Stimulated activated naive CD8-positive, alpha-beta T cell treated with anti-CD3 and anti-CD28 coated beads, Interleukin-15, Interleukin-2, amounts not matched to agents 100 ng/mL and 50 ng/mL, for 24 hours (primary cell): Measurements from ENCODE around the gene PTGR2.
"Not testable (repeated sequence)": the region's sequence is repeated elsewhere in the genome, so short reads cannot be mapped to it uniquely, and the experiment has no call there.

Source experiments
- H3K27ac Mint-ChIP-seq: one replicate; pipeline ENCODE4 v1.8.0; 2021; ENCODE audit warnings: mild to moderate bottlenecking, mixed read lengths
- H3K27me3 Mint-ChIP-seq: one replicate; pipeline ENCODE4 v1.8.0; 2021; ENCODE audit warnings: mixed read lengths
- H3K36me3 Mint-ChIP-seq: one replicate; pipeline ENCODE4 v1.8.0; 2021; ENCODE audit warnings: low read depth, mixed read lengths
- H3K4me1 Mint-ChIP-seq: one replicate; pipeline ENCODE4 v1.8.0; 2021; ENCODE audit warnings: low read depth, mixed read lengths
- H3K4me3 Mint-ChIP-seq: one replicate; pipeline ENCODE4 v1.8.0; 2021; ENCODE audit warnings: mild to moderate bottlenecking, mixed read lengths
- H3K9me3 Mint-ChIP-seq: one replicate; pipeline ENCODE4 v1.8.0; 2021; ENCODE audit warnings: mixed read lengths

The PTGR2 gene

DNA sequence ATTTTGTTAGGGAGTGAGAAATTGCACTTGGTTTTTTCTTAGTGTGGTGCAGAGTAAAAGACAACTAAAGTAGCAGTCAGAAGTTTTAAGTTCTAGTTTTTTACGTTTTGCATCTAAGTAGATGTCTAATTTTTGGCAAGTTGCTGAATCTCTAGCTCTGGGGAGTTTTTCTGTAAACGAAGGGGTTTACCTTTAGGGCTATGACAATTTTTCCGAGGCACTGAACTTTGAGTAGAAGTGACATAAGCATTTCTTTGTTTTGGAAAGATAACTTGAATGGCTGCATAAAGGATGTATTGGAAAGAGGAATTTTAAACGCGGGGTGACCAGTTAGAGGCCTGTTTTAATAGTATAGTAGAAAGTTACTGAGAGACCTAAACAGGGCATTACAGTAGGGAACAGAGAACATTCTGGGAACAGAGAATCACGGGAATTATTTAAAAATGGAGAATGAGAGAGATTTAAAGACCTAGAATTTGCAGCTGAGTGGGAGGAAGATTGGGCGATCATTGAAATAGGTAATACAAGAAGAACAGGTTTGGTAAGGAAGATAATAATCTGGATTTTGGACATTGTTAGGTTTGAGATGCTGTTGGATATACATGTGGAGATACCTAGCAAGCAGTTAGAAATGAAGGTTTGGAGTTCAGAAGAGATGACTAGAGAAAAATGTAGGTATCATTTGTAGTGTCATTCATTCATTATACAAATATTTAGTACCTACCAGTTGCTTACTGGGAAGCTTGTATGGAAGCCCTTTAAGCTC lies 36.2 kb downstream of the PTGR2 start:
- H3K27me3 Mint-ChIP-seq, result no peaks in the 10 kb centered on the region
- peak overlapping the region; percentile 98 for H3K27ac Mint-ChIP-seq
- H3K36me3 Mint-ChIP-seq, result peaks cover 40% of the 10 kb centered on the region
- no peaks in the 10 kb centered on the region for H3K9me3 Mint-ChIP-seq
- H3K4me3 Mint-ChIP-seq, result peak overlapping the region; percentile 85
- peaks cover 56% of the 10 kb centered on the region for H3K4me1 Mint-ChIP-seq

DNA sequence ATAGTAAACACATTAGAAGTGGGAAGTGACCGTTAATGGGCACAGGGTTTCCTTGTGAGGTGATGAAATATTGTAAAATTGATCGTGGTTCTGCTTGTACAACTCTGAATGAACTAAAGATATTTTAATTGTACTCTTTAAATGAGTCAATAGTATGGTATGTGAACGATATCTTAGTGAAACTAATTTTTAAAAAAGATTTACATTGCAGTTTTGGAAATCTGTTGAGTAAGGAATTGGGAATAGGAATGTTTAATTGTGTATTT lies 36.8 kb downstream of the PTGR2 start:
- Mint-ChIP-seq H3K27me3 (no peaks in the 10 kb centered on the region), H3K36me3 (peaks cover 40% of the 10 kb centered on the region), H3K4me1 (peaks cover 56% of the 10 kb centered on the region), H3K27ac (peak overlapping the region; percentile 72), H3K9me3 (no peaks in the 10 kb centered on the region), H3K4me3 (peak overlapping the region; percentile 85)

DNA sequence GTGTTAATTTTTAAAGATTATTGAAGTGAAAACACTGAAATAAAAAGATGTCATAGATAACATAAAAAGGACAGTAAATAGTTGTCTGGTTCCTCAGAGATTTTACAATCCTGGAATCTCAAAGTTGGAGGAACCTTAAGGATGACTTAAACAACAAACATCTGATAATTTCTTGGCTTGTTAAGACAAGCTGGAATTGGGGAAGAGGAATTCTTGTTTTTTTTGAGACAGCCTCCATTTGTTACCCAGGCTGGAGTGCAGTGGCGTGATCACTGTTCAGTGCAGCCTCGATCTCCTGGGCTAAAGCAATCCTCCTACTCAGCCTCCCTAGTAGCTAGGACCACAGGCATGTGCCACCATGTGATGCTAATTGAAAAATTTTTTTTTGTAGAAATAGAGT lies 37.3 kb downstream of the PTGR2 start:
- peak overlapping the region; percentile 72 for H3K27ac Mint-ChIP-seq
- H3K4me1 Mint-ChIP-seq, result peaks cover 56% of the 10 kb centered on the region

DNA sequence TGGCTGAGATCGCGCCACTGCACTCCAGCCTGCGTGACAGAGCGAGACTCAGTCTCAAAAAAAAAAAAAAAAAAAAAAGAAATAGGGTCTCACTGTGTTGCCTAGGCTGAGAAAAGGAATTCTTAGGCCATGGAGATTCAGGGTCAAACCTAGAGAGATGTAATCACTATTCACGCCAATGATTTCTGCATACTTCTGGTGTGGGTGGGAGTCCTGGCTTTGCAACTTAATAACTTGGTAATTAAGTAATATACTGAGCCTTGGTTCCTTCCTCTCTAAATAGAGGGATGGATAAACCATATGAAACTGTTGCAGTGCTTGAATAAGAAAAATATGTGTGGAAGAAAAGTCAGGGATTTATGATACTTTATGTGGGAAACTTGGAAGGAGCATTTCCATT lies 37.7 kb downstream of the PTGR2 start:
- Mint-ChIP-seq H3K27me3 (no peaks in the 10 kb centered on the region), H3K4me1 (peaks cover 55% of the 10 kb centered on the region), H3K9me3 (no peaks in the 10 kb centered on the region), H3K36me3 (peaks cover 44% of the 10 kb centered on the region), H3K27ac (peak overlapping the region; percentile 17), H3K4me3 (peak overlapping the region; percentile 85)

More for the DNA sequence above, 37.3 kb downstream of the PTGR2 start:
- Mint-ChIP-seq H3K36me3 (peaks cover 41% of the 10 kb centered on the region), H3K4me3 (peak overlapping the region; percentile 85), H3K9me3 (no peaks in the 10 kb centered on the region), H3K27me3 (no peaks in the 10 kb centered on the region)

DNA sequence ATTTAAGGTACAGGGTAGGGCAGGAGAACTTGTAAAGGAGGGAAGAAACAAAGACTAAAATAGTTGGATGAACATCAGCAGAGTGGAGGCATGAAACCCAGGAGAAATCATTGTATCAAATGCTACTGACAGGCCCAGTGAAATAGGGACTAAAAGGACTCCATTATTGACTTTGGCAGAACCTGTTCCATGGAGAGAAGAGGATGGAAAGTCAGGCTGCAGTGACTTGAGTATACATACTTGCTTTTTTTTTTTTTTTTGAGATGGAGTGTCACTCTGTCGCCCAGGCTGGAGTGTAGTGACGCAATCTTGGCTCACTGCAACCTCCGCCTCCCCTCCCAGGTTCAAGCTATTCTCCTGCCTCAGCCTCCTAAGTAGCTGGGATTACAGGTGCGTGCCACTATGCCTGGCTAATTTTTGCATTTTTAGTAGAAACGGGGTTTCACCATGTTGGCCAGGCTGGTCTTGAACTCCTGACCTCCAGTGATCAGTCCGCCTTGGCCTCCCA lies 42.6 kb downstream of the PTGR2 start:
- not testable (repeated sequence) for H3K9me3 Mint-ChIP-seq, H3K27ac Mint-ChIP-seq, H3K4me3 Mint-ChIP-seq, H3K27me3 Mint-ChIP-seq
- Mint-ChIP-seq H3K36me3 (peaks cover 66% of the 10 kb centered on the region), H3K4me1 (peaks cover 27% of the 10 kb centered on the region)

DNA sequence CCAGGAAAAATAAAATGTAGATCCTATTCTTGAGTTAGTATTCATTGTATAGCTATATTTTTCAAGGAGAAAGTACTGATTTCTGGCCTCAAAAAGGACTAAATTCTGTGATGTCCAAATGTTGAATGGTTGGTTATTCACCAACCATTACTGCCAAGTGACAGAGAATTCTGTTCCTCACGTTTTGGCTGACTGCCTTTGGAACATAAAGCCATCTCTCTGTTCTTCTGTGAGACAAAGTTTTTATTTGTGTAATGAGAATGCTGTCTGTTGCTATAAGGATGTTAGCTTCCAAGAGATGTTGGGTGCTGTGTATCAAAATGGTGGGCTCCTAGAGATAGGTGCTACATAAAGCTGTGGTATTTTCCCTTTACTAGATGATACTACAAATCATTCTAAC lies 44.3 kb downstream of the PTGR2 start:
- H3K36me3 Mint-ChIP-seq, result peaks cover 68% of the 10 kb centered on the region

DNA sequence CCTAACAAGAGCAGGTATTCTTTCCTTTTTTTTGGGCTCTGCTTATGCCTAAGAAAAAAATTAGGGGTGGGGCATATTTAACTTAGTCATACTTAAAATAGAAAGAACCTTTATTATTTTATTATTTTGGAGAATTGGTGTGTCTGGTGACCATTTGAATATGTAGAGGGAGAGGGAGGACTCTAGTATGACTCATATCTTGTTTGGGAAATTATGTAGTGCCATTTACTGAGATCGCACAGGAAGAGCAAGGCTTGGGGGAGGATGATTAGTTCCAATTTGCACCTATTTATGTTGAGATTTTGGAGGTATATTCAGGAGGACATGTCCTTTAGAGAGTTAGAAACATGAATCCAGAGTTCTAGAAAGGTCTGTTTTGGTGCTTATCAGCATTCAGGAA lies 44.9 kb downstream of the PTGR2 start:
- peaks cover 70% of the 10 kb centered on the region for H3K36me3 Mint-ChIP-seq
- peaks cover 15% of the 10 kb centered on the region for H3K4me1 Mint-ChIP-seq
- H3K9me3 Mint-ChIP-seq, result no peaks in the 10 kb centered on the region
- no peaks in the 10 kb centered on the region for H3K27me3 Mint-ChIP-seq
- no peak overlapping the region for H3K4me3 Mint-ChIP-seq
- peak overlapping the region; percentile 62 for H3K27ac Mint-ChIP-seq

More for the DNA sequence above, 44.3 kb downstream of the PTGR2 start:
- Mint-ChIP-seq H3K27ac (peak overlapping the region; percentile 62), H3K4me1 (peaks cover 15% of the 10 kb centered on the region), H3K4me3 (no peak overlapping the region), H3K9me3 (no peaks in the 10 kb centered on the region), H3K27me3 (no peaks in the 10 kb centered on the region)

DNA sequence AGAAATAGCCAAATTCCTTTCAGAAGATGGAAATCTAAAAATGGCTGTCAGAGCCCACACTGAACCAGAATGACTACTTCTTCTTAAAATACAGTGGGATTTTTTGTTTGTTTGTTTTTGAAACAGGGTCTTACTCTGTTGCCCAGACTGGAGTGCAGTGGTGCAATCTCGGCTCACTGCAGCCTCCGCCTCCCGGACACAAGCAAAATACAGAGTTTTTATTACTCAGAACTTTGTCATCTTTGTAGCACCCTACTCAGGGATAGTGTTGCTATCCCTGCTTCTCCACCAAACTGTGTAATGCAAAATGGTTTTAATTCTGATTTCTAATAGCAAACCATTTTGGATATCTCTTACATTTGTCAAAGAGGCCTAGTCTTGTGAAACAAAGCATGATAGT lies 51.4 kb downstream of the PTGR2 start:
- Mint-ChIP-seq H3K4me3 (no peak overlapping the region), H3K27me3 (no peaks in the 10 kb centered on the region), H3K36me3 (peaks cover 64% of the 10 kb centered on the region), H3K9me3 (no peaks in the 10 kb centered on the region), H3K4me1 (no peaks in the 10 kb centered on the region), H3K27ac (no peak overlapping the region)

DNA sequence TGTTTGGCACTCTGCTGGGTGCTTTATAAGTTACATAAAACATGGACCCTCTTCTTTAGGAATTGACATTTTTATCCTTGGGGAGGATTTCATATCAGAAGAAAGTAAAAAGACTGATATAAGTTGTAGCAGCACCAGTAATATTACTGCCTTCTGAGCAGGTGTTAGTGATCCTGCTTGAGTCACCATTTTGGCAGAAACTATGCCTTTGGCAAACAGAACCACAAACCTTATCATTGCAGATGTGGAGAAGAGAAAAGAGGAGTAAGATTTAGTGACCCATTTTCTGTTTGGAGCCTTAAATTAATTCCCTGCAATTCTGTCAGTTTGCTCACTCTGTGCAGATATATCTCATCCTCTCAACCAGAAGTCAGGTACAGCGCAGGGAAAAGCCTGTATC lies 58.0 kb downstream of the PTGR2 start:
- H3K27me3 Mint-ChIP-seq, result no peaks in the 10 kb centered on the region
- no peaks in the 10 kb centered on the region for H3K4me1 Mint-ChIP-seq
- H3K36me3 Mint-ChIP-seq, result peaks cover 81% of the 10 kb centered on the region
- no peaks in the 10 kb centered on the region for H3K9me3 Mint-ChIP-seq
- H3K4me3 Mint-ChIP-seq, result no peak overlapping the region
- no peak overlapping the region for H3K27ac Mint-ChIP-seq

DNA sequence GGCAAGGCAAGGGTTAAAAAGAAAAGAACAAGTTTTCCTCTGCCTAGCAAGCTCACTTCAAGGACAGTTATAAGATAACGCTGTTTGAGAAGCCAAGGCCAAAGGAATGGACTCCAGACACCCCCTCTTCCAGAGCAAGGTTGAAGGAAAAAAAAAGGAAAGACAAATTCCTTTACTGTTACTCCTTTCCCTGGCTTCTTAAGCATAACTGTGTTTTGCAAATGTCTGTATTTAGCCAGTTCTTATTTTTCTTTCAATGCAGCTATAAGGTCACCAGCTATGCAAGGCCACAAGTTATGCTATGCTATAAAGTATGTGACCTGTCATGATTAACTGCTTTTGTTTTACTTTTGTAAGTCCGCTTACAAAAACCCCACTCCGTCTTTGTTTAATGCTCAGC lies 61.6 kb downstream of the PTGR2 start:
- Mint-ChIP-seq H3K9me3 (no peaks in the 10 kb centered on the region), H3K4me1 (no peaks in the 10 kb centered on the region), H3K4me3 (no peak overlapping the region), H3K27me3 (no peaks in the 10 kb centered on the region), H3K27ac (no peak overlapping the region), H3K36me3 (peaks cover 75% of the 10 kb centered on the region)

DNA sequence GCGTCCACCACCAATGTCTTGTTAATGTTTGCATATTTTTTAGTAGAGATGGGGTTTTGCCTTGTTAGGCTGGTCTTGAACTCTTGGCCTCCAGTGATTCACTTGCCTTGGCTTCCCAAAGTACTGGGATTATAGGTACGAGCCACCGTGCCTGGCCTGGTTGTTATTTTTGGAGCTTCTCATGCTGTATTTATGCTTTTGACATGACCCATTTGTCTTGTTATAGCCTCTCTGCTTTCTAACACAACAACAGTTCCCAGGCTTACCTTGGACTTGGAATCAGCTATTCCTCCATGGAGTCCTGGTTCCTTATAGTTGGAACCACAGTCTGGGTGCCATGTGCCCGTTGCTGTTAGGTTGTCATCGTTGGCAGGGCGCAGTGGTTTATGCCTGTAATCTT lies 64.7 kb downstream of the PTGR2 start:
- H3K4me1 Mint-ChIP-seq, result no peaks in the 10 kb centered on the region
- no peak overlapping the region for H3K27ac Mint-ChIP-seq
- no peaks in the 10 kb centered on the region for H3K27me3 Mint-ChIP-seq
- no peak overlapping the region for H3K4me3 Mint-ChIP-seq
- no peaks in the 10 kb centered on the region for H3K9me3 Mint-ChIP-seq
- H3K36me3 Mint-ChIP-seq, result peaks cover 70% of the 10 kb centered on the region

DNA sequence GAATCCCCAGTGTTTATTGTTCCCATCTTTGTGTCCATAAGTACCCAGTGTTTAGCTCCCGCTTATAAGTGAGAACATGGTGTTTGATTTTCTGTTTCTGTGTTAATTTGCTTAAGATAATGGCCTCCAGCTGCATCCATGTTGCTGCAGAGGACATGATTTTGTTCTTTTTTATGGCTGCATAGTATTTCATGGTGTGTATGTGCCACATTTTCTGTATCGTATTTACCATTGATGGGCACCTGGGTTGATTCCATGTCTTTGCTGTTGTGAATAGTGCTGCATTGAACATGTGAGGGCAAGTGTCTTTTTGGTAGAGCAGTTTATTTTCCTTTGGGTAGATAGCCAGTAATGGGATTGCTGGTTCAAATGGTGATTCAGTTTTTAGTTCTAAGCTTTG lies 67.8 kb downstream of the PTGR2 start:
- not testable (repeated sequence) for H3K27me3 Mint-ChIP-seq

DNA sequence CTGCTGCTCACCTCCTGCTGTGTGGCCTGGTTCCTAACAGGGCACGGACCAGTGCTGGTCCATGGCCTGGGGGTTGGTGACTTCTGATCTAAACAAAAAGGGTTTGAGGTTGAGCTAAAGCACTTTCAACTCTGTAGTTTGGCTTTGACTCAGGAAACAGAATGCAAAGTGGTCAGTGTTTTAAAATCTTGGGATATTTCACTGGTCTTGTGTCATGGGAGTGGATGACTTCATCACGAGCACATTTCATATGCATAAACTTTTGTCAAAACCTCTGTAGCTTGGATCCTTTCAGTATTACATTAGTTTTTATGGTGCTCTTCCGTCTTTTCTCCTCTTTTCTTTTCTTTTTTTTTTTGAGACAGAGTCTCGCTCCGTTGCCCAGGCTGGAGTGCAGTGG lies 72.7 kb downstream of the PTGR2 start:
- H3K4me1 Mint-ChIP-seq, result no peaks in the 10 kb centered on the region
- no peaks in the 10 kb centered on the region for H3K27me3 Mint-ChIP-seq
- H3K36me3 Mint-ChIP-seq, result peaks cover 93% of the 10 kb centered on the region
- H3K9me3 Mint-ChIP-seq, result no peaks in the 10 kb centered on the region
- no peak overlapping the region for H3K27ac Mint-ChIP-seq
- no peak overlapping the region for H3K4me3 Mint-ChIP-seq

More for the DNA sequence above, 67.8 kb downstream of the PTGR2 start:
- Mint-ChIP-seq H3K36me3 (peaks cover 74% of the 10 kb centered on the region), H3K27ac (peak overlapping the region; percentile 52)
- H3K4me1 Mint-ChIP-seq, H3K9me3 Mint-ChIP-seq, H3K4me3 Mint-ChIP-seq: not testable (repeated sequence)
